SJSA1 (cell line): ENCODE measurements around the gene TAMALIN. TPM values are rescaled to one million over a fixed set of nuclear protein-coding genes. Genes with fewer than 3 reads are reported as not detected.
A peak's percentile ranks its signal among the peaks of the same experiment; 100 is the strongest.

Experiments used
- DNase-seq, 2 experiments: peaks; one replicate each; pipeline ENCODE4 v3.0.0-alpha.2; 2015 to 2020; ENCODE audit warnings: low spot score in 2 of 2, low read depth in 1 of 2
- H3K27ac ChIP-seq: fragments of 250-450 bp; sonication (Bioruptor Pico); 2 replicates; pipeline ENCODE4 v1.5.1; 2020; ENCODE audit warnings: mild to moderate bottlenecking, moderate library complexity
- H3K27me3 ChIP-seq: fragments of 250-450 bp; sonication (Bioruptor Pico); replicated peaks from 2 replicates; pipeline ENCODE4 v1.5.1; 2020; ENCODE audit warnings: mild to moderate bottlenecking, moderate library complexity
- H3K36me3 ChIP-seq: fragments of 250-450 bp; sonication (Bioruptor Pico); 2 replicates; pipeline ENCODE4 v1.5.1; 2020; ENCODE audit warnings: mild to moderate bottlenecking
- H3K4me1 ChIP-seq: fragments of 250-450 bp; sonication (Bioruptor Pico); replicated peaks from 2 replicates; pipeline ENCODE4 v1.6.1; 2021; ENCODE audit warnings: mild to moderate bottlenecking
- H3K4me3 ChIP-seq: fragments of 250-450 bp; sonication (Bioruptor Pico); 2 replicates; pipeline ENCODE4 v1.5.1; 2020; ENCODE audit warnings: mild to moderate bottlenecking
- H3K9me3 ChIP-seq: fragments of 250-450 bp; sonication (Bioruptor Pico); replicated peaks from 2 replicates; pipeline ENCODE4 v1.5.1; 2020; ENCODE audit warnings: mild to moderate bottlenecking
- total RNA-seq: library from RNA; depleted of rRNA; stranded (reverse); fragments of >200 nt; shearing (Covaris generic); gene quantifications from 2 replicates; pipeline ENCODE4 v1.2.3, GENCODE V29; 2014

Gene TAMALIN
- total RNA-seq, 1 experiment from 2014 or later: 6.8 TPM

- no peak overlapping the region for H3K4me3 ChIP-seq
- H3K27ac ChIP-seq: no peak overlapping the region
- H3K36me3 ChIP-seq: peaks cover 18% of the 10 kb centered on the region
- peaks cover 8% of the 10 kb centered on the region; the same call in 1 of the 2 replicates for H3K4me1 ChIP-seq
- H3K9me3 ChIP-seq: no peaks in the 10 kb centered on the region
- H3K27me3 ChIP-seq: no peaks in the 10 kb centered on the region
- DNase-seq: no peak
Measured at GRCh38 chr12:52042706-52043385, 36.1 kb downstream of the TAMALIN start.

- Histone ChIP-seq H3K36me3 (peaks cover 18% of the 10 kb centered on the region), H3K9me3 (no peaks in the 10 kb centered on the region), H3K4me3 (no peak overlapping the region), H3K4me1 (peaks cover 2% of the 10 kb centered on the region; the same call in 1 of the 2 replicates), H3K27ac (no peak overlapping the region), H3K27me3 (no peaks in the 10 kb centered on the region)
- DNase-seq: no peak
Measured at GRCh38 chr12:52043386-52044212, 36.9 kb downstream of the TAMALIN start.

DNA sequence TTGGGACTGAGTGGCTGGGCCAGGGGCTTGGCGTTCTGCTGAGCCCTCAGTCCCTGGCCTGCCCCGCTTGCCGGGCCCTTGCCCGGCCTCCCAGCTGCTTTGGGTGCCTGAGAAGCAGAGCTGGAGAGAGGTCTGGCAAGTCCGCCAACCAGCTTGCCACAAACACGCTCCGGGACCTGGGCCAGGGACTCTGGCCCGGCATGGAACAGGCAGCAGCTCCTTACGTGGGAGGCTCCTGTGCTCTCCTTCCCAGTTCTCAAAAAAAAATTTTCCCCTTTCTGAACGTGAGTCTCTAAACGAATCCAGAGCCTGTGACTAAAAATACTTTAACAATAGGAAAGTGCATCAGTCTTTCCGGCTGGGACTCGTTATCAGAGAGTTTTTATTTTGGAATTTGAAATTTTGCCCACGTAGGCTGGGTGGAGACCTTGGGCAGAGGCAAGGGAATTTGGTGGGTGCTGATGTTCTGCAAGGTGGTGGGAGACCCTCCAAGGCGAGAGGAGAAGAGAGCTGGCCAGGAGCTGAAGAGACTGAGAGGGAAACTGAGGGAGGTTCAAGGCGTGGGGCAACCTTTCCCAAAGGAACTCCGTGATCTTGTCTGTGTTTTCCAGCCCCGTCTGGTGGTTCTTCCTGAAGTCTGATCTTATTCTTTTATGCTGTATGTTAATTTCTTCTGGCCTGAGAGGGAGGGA, 37.7 kb downstream of the TAMALIN start:
- Histone ChIP-seq H3K27ac (no peak overlapping the region), H3K36me3 (peaks cover 18% of the 10 kb centered on the region), H3K9me3 (no peaks in the 10 kb centered on the region), H3K4me1 (no peaks in the 10 kb centered on the region), H3K4me3 (no peak overlapping the region), H3K27me3 (no peaks in the 10 kb centered on the region)
- no peak for DNase-seq

DNA sequence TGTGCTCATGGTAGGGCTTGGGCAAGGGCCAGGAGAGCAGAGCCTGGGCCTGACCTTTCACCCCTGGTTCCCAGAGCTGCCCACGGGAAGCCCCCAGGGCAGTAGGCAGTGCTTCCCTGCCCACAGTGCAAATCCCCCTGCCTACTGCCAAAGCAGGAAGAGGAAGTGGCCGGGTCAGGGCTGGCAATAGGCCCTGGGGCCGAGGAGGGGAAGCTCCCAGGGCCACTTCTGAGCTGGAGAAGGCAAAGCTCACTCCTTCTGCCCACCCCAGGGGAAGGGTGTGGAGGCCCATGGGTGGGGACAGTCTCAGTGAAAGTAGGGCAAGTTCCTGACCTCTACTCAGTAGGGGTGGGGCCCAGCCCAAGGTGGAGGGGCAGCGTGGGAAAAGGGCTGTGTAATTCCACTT, 39.1 kb downstream of the TAMALIN start:
- no peaks in the 10 kb centered on the region for H3K9me3 ChIP-seq

DNA sequence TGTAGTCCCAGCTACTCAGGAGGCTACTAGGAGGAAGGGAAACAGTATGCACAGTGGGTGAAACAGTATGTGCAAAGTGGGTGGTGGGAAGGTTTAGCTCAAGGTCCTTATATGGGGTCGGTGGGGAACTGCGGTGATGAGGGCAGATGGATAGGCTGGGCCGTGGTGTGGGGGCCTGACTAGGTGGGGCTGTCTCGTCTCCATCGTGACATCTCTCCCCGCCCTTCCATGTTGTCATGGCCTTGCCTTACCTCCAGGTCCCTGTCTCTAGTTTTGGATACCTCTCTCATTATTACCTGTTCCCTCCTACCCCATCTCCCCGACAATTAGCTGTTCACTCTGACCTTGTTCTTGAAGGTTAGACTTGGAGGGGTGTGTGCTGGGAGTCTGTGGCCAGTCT, 40.1 kb downstream of the TAMALIN start:
- no peak for DNase-seq
- H3K9me3 ChIP-seq: no peaks in the 10 kb centered on the region; the same call in 1 of the 2 replicates
- H3K4me1 ChIP-seq: peaks cover 20% of the 10 kb centered on the region
- no peaks in the 10 kb centered on the region for H3K27me3 ChIP-seq
- no peak overlapping the region for H3K4me3 ChIP-seq
- H3K27ac ChIP-seq: no peak overlapping the region
- H3K36me3 ChIP-seq: peaks cover 18% of the 10 kb centered on the region

More for the DNA sequence above, 39.1 kb downstream of the TAMALIN start:
- no peak overlapping the region for H3K27ac ChIP-seq
- H3K4me3 ChIP-seq: no peak overlapping the region
- DNase-seq: no peak
- no peaks in the 10 kb centered on the region for H3K27me3 ChIP-seq
- peaks cover 18% of the 10 kb centered on the region for H3K36me3 ChIP-seq
- peaks cover 12% of the 10 kb centered on the region for H3K4me1 ChIP-seq

DNA sequence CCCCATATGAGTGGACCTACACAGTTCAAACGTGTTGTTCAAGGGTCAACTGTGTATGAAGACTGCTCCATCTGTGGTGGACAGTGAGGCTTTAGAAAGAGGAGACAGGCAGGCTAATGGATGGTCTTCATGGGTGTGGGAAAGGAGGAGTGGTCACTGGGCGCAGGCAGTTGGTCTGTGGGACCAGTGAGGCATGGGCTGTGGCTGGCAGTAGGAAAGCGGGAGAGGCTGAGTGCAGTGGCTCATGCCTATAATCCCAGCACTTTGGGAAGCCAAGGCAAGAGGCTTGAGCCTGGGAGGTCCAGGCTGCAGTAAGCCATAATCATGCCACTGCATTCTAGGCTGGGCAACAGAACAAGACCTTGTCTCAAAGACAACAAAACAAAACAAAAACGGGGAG, 42.5 kb downstream of the TAMALIN start:
- peaks cover 20% of the 10 kb centered on the region for H3K4me1 ChIP-seq
- no peak overlapping the region for H3K4me3 ChIP-seq
- no peak overlapping the region for H3K27ac ChIP-seq
- H3K36me3 ChIP-seq: peaks cover 3% of the 10 kb centered on the region; the same call in 1 of the 2 replicates
- H3K9me3 ChIP-seq: no peaks in the 10 kb centered on the region; the same call in 1 of the 2 replicates
- DNase-seq: no peak
- H3K27me3 ChIP-seq: no peaks in the 10 kb centered on the region

DNA sequence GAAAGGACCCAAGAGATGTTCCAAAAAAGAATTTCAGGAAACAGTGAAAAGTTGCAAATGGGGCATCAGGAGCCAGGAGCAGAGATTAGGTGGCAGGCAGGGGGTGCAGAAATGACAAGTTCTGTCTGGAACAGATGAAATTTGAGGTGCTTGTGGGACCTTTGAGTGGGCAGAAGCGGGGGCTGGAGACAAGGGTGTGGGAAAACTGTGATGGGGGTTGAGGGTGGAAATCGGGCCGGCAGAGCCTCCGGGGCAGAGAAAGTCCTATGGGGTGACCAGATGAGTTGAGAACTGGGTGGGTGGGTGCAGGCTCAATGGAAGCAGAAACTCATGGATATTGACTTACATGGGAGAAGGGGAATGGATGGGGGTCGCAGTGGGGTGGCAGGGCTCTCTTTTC, 42.9 kb downstream of the TAMALIN start:
- H3K4me1 ChIP-seq: peaks cover 20% of the 10 kb centered on the region
- DNase-seq: no peak
- peaks cover 6% of the 10 kb centered on the region for H3K36me3 ChIP-seq
- no peak overlapping the region; the same call in 1 of the 2 replicates for H3K27ac ChIP-seq
- H3K4me3 ChIP-seq: no peak overlapping the region
- H3K27me3 ChIP-seq: no peaks in the 10 kb centered on the region
- H3K9me3 ChIP-seq: no peaks in the 10 kb centered on the region; the same call in 1 of the 2 replicates

GRCh38 chr12:52050116-52050757, 43.5 kb downstream of the TAMALIN start:
- Histone ChIP-seq H3K27ac (peak overlapping the region; percentile 95), H3K4me3 (peak overlapping the region; percentile 51), H3K27me3 (no peaks in the 10 kb centered on the region), H3K36me3 (peaks cover 11% of the 10 kb centered on the region), H3K9me3 (no peaks in the 10 kb centered on the region; the same call in 1 of the 2 replicates), H3K4me1 (peaks cover 20% of the 10 kb centered on the region)
- no peak for DNase-seq

- peak within 1 kb of the TSS; percentile 51 for H3K4me3 ChIP-seq
Measured at GRCh38 chr12:52050758-52051541, 44.2 kb downstream of the TAMALIN start, which contains the start of gene NR4A1. NR4A1 (plus strand) TSS chr12:52051442; CDS start chr12:52054329, 2,887 bp downstream.

GRCh38 chr12:52052468-52053186, 45.9 kb downstream of the TAMALIN start:
- H3K9me3 ChIP-seq: no peaks in the 10 kb centered on the region; the same call in 1 of the 2 replicates
- no peaks in the 10 kb centered on the region for H3K27me3 ChIP-seq
- DNase-seq: no peak
- no peak overlapping the region for H3K27ac ChIP-seq
- no peak overlapping the region for H3K4me3 ChIP-seq
- H3K4me1 ChIP-seq: peaks cover 20% of the 10 kb centered on the region
- H3K36me3 ChIP-seq: peaks cover 14% of the 10 kb centered on the region

More at GRCh38 chr12:52050758-52051541, 44.2 kb downstream of the TAMALIN start, which contains the start of gene NR4A1:
- DNase-seq: peak; percentile 89 to 95
- peaks cover 12% of the 10 kb centered on the region for H3K36me3 ChIP-seq
- H3K27me3 ChIP-seq: no peaks in the 10 kb centered on the region
- H3K9me3 ChIP-seq: no peaks in the 10 kb centered on the region; the same call in 1 of the 2 replicates
- peak within 1 kb of the TSS; percentile 95 for H3K27ac ChIP-seq
- peaks cover 20% of the 10 kb centered on the region for H3K4me1 ChIP-seq

DNA sequence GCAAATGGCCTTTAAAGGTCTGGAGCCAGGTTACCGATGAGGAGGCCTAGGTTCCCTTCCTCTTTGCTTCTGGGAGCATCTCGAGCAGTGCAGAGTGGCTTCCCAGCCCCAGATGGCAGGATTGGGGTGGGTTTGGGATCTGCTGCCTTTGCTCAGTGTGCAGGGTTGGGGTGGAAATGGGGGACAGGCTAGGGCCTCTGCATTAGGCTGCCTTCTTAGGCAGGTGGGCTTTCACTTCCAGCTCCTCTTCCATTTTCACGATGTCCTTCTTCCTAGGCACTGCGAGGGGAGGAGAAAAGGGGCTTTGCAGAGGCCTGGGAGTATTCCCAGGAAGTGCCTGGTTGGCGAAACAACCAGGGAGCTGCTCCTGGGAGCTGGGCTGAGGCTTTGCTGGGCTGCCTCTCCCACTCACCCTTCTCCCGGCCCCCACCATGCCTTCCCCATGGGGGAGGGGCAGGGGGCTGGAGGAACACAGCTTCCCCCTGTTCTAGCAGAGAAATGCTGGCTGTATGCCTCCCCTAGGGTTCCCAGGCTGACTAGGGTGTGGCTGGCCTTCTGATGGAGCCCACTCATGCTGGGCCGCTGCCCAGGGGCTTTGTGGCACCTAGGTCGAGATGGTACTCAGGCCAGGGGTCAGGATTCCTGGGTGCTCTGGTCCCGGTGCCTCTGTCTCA, 46.9 kb downstream of the TAMALIN start:
- Histone ChIP-seq H3K27ac (no peak overlapping the region), H3K4me1 (peaks cover 20% of the 10 kb centered on the region), H3K27me3 (no peaks in the 10 kb centered on the region), H3K36me3 (peaks cover 15% of the 10 kb centered on the region), H3K9me3 (no peaks in the 10 kb centered on the region; the same call in 1 of the 2 replicates), H3K4me3 (no peak overlapping the region)
- no peak for DNase-seq
